Measurements from ENCODE around the gene EDEM3.

Gene EDEM3

DNA sequence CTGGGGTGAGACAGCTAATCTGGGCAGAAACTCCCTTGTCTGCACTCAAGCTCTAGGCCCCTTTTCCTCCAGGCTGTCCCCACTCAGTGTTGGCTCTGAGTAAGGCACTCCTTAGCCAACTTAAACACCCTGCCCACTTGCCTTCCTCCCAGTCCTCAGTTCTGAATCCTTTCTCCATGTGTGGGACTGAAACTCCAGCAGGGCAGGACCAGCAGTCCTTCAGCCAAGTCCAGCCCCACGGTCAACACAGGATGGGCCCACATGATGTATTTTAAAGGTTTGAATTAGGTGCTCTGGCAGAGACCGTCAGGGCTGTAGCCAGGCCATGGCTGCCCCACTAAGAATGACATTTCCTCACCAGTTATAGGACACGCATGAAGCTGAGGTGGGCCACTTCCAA, 107.8 kb downstream of the EDEM3 start:
- Histone ChIP-seq H3K27ac (ENCODE audit: low read depth, low read length) (no peak overlapping the region), H3K9me3 (ENCODE audit: control insufficient read depth in 5 of 5, low read length in 5 of 5) (peaks cover 0 to 3% (median 2%) of the 10 kb centered on the region in 5 donors), H3K36me3 (ENCODE audit: control insufficient read depth in 5 of 5, insufficient read depth in 5 of 5, low read length in 5 of 5) (no peaks in the 10 kb centered on the region), H3K27me3 (ENCODE audit: control insufficient read depth in 5 of 5, insufficient read depth in 4 of 5, low read length in 5 of 5) (peaks cover 0 to 6% (median 0%) of the 10 kb centered on the region in 5 donors), H3K4me1 (ENCODE audit: control insufficient read depth in 5 of 5, insufficient read depth in 5 of 5, low read length in 5 of 5) (peaks cover 0 to 10% (median 5%) of the 10 kb centered on the region in 5 donors), H3K9ac (ENCODE audit: low read length in 5 of 5) (no peak overlapping the region), H3K4me3 (ENCODE audit: low read depth in 1 of 5, low read length in 5 of 5) (no peak overlapping the region)

DNA sequence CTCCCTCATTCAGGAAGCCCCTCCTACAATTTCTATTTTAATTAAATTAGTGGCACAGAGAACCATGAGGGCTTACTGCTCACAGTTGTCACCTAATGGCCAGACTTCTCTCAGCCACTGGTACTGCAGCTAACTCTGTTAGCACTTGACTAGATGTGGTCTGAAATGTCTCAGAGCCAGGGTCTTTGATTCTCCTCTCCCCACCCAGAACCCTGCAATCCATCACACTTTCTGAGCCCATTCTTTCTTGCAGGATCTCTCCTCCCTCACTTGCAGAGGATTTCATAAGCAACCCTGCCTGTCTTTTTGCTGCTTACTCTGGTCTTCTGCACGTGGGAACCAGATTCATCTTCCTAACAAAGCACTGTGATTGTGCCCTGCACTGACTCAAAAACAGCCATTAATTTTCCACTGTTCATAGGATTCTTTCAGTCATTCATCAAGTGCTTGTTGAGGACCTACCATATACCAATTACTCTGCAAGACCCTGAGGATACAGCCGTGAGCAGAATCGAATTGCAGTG, 108.4 kb downstream of the EDEM3 start:
- Histone ChIP-seq H3K27me3 (ENCODE audit: control insufficient read depth in 5 of 5, insufficient read depth in 4 of 5, low read length in 5 of 5) (peaks cover 0 to 6% (median 0%) of the 10 kb centered on the region in 5 donors), H3K27ac (ENCODE audit: low read depth, low read length) (no peak overlapping the region)

DNA sequence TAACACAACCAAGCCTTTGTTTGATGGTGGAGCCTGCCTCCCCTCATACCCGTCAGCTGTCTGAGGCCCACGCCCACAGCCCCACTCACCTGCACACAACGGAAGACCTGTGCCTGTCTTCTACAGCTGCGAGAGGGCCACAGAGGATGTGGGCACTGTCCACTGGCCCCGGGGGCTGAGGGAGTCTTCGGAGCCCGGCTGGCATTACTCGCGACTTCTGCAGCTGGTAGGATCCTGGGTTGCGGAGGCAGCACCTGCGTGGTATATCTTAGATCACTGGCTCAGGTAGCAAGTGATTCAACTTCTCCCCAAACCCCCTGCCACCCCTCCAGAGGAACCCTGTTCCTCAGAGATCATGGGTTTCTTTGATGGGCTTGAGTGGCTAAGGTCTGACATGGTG, 109.9 kb downstream of the EDEM3 start:
- no peaks in the 10 kb centered on the region for H3K36me3 ChIP-seq (ENCODE audit: control insufficient read depth in 5 of 5, insufficient read depth in 5 of 5, low read length in 5 of 5)
- peaks cover 0 to 10% (median 0%) of the 10 kb centered on the region in 5 donors for H3K27me3 ChIP-seq (ENCODE audit: control insufficient read depth in 5 of 5, insufficient read depth in 4 of 5, low read length in 5 of 5)
- H3K9me3 ChIP-seq (ENCODE audit: control insufficient read depth in 5 of 5, low read length in 5 of 5), result peaks cover 0 to 3% (median 2%) of the 10 kb centered on the region in 5 donors
- H3K4me1 ChIP-seq (ENCODE audit: control insufficient read depth in 5 of 5, insufficient read depth in 5 of 5, low read length in 5 of 5), result peaks cover 0 to 10% (median 5%) of the 10 kb centered on the region in 5 donors
- no peak overlapping the region for H3K4me3 ChIP-seq (ENCODE audit: low read depth in 1 of 5, low read length in 5 of 5)
- H3K9ac ChIP-seq (ENCODE audit: low read length in 5 of 5), result no peak overlapping the region
- no peak overlapping the region for H3K27ac ChIP-seq (ENCODE audit: low read depth, low read length)

More for the DNA sequence above, 108.4 kb downstream of the EDEM3 start:
- Histone ChIP-seq H3K4me1 (ENCODE audit: control insufficient read depth in 5 of 5, insufficient read depth in 5 of 5, low read length in 5 of 5) (peaks cover 0 to 10% (median 5%) of the 10 kb centered on the region in 5 donors), H3K4me3 (ENCODE audit: low read depth in 1 of 5, low read length in 5 of 5) (no peak overlapping the region), H3K36me3 (ENCODE audit: control insufficient read depth in 5 of 5, insufficient read depth in 5 of 5, low read length in 5 of 5) (no peaks in the 10 kb centered on the region), H3K9ac (ENCODE audit: low read length in 5 of 5) (no peak overlapping the region), H3K9me3 (ENCODE audit: control insufficient read depth in 5 of 5, low read length in 5 of 5) (peaks cover 0 to 3% (median 2%) of the 10 kb centered on the region in 5 donors)

DNA sequence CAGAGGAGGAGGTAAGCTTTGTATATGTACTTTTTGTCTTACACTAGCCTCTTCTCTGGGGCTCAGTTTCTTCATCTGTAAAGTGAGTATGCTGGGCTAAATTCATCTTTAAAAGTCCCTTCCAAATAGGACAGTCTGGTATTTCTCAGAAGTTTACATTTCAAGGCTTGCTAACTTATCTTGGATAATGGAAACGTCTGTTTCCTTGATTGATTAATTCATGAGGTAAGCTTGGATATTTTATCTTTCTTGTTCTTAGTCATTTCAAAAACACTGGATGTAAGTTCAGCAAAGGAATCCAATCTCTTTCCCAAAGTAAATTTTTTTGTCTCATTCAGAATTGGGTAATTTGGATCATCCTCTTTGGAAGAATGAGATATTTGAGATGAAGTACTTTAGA, 111.0 kb downstream of the EDEM3 start:
- Histone ChIP-seq H3K4me1 (ENCODE audit: control insufficient read depth in 5 of 5, insufficient read depth in 5 of 5, low read length in 5 of 5) (peaks cover 0 to 5% (median 0%) of the 10 kb centered on the region in 5 donors), H3K27me3 (ENCODE audit: control insufficient read depth in 5 of 5, insufficient read depth in 4 of 5, low read length in 5 of 5) (peaks cover 0 to 10% (median 0%) of the 10 kb centered on the region in 5 donors), H3K4me3 (ENCODE audit: low read depth in 1 of 5, low read length in 5 of 5) (no peak overlapping the region), H3K27ac (ENCODE audit: low read depth, low read length) (no peak overlapping the region), H3K9me3 (ENCODE audit: control insufficient read depth in 5 of 5, low read length in 5 of 5) (no peaks in the 10 kb centered on the region), H3K9ac (ENCODE audit: low read length in 5 of 5) (no peak overlapping the region), H3K36me3 (ENCODE audit: control insufficient read depth in 5 of 5, insufficient read depth in 5 of 5, low read length in 5 of 5) (no peaks in the 10 kb centered on the region)

DNA sequence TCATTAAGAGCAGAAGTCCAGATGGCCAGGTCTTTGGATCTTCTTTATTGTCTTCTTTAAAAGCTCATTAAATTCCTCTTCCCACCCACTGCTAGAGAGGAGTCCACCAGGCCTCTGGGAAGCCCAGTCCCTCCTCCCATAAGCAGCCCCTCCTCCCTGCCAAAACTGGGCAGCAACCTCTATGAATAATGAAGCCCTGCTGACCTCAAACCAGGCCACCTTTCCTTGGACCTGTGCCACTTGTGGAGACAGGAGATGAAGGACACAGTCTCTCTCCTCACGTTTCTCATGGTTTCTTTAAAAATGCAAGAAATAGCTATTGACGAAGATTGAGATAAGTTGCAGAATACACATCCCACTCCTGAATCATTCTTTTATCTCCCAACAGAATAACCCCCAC, 112.8 kb downstream of the EDEM3 start:
- Histone ChIP-seq H3K27me3 (ENCODE audit: control insufficient read depth in 5 of 5, insufficient read depth in 4 of 5, low read length in 5 of 5) (peaks cover 0 to 8% (median 0%) of the 10 kb centered on the region in 5 donors), H3K4me1 (ENCODE audit: control insufficient read depth in 5 of 5, insufficient read depth in 5 of 5, low read length in 5 of 5) (no peaks in the 10 kb centered on the region), H3K4me3 (ENCODE audit: low read depth in 1 of 5, low read length in 5 of 5) (no peak overlapping the region), H3K36me3 (ENCODE audit: control insufficient read depth in 5 of 5, insufficient read depth in 5 of 5, low read length in 5 of 5) (no peaks in the 10 kb centered on the region), H3K27ac (ENCODE audit: low read depth, low read length) (no peak overlapping the region), H3K9ac (ENCODE audit: low read length in 5 of 5) (no peak overlapping the region), H3K9me3 (ENCODE audit: control insufficient read depth in 5 of 5, low read length in 5 of 5) (peaks cover 0 to 3% (median 0%) of the 10 kb centered on the region in 5 donors)

DNA sequence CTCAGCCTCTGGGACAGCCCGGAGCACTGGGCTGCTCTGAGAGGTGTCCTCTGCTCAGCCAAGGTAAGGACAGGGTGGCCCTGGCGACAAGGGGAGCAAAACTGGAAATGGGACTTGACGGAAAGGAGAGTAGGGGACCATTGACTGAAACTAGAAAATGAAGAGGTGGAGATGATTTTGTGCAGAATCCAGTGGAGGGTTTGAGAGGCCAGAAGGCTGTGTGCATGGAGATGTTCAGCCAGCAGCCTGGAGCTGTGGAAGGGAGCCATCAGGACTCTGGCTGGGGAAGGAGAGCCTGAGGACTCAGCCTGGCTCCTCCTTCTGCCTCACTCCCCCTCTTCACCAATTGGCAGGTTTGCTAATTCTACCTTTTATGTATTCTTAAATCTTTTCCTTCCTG, 114.2 kb downstream of the EDEM3 start:
- H3K4me3 ChIP-seq (ENCODE audit: low read depth in 1 of 5, low read length in 5 of 5), result no peak overlapping the region
- peaks cover 6 to 9% (median 8%) of the 10 kb centered on the region in 5 donors for H3K4me1 ChIP-seq (ENCODE audit: control insufficient read depth in 5 of 5, insufficient read depth in 5 of 5, low read length in 5 of 5)
- no peak overlapping the region for H3K27ac ChIP-seq (ENCODE audit: low read depth, low read length)

More for the DNA sequence above, 114.2 kb downstream of the EDEM3 start:
- H3K36me3 ChIP-seq (ENCODE audit: control insufficient read depth in 5 of 5, insufficient read depth in 5 of 5, low read length in 5 of 5), result no peaks in the 10 kb centered on the region
- H3K9me3 ChIP-seq (ENCODE audit: control insufficient read depth in 5 of 5, low read length in 5 of 5), result peaks cover 0 to 3% (median 0%) of the 10 kb centered on the region in 5 donors
- H3K9ac ChIP-seq (ENCODE audit: low read length in 5 of 5), result no peak overlapping the region
- H3K27me3 ChIP-seq (ENCODE audit: control insufficient read depth in 5 of 5, insufficient read depth in 4 of 5, low read length in 5 of 5), result peaks cover 0 to 4% (median 0%) of the 10 kb centered on the region in 5 donors
